GM12891 (cell line): ENCODE results near the gene ENOX1.

ENCODE experiments used
- PAX5 ChIP-seq: IDR thresholded peaks from 2 replicates; pipeline ENCODE4 v1.6.1; 2011; ENCODE audit warnings: low read length, moderate library complexity, mild to moderate bottlenecking; ENCODE audit not compliant: insufficient read depth, severe bottlenecking
- POLR2A ChIP-seq: IDR thresholded peaks from 2 replicates; pipeline ENCODE4 v1.6.1; 2011; ENCODE audit warnings: low read depth, low read length, control low read depth
- POLR2AphosphoS5 ChIP-seq: IDR thresholded peaks from 2 replicates; pipeline ENCODE4 v1.6.1; 2011; ENCODE audit warnings: low read depth, low read length, control low read depth
- SPI1 ChIP-seq: IDR thresholded peaks from 2 replicates; pipeline ENCODE4 v1.6.1; 2011; ENCODE audit warnings: low read depth, low read length, control low read depth
- TAF1 ChIP-seq: IDR thresholded peaks from 2 replicates; pipeline ENCODE4 v1.6.1; 2011; ENCODE audit warnings: low read depth, low read length, control low read depth

DNA sequence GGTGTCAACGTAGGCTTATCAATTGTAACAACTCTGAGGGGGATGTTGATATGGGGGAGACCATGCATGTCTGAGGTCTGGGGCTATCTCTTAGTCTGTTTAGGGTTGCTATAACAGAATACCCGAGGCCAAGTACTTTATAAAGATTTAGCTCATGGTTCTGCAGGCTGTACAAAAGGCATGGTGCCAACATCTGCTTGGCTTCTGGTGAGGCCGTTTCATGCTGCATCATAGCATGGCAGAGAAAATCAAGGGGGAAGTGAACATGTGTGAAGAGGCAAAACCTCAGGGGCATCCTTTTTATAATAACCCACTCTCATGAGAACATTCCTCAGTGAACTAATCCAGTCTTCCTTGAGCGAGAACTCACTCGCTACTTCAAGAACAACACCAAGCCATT is 353.8 kb downstream of the ENOX1 start:
- no peak for TF ChIP-seq PAX5
- no peak for TF ChIP-seq SPI1
- TF ChIP-seq POLR2A: no peak
- no peak for TF ChIP-seq POLR2AphosphoS5
- TF ChIP-seq TAF1: no peak
